Rectal smooth muscle tissue (tissue), 1 donor: Measurements from ENCODE around the gene RHOB.
A peak's percentile ranks its signal among the peaks of the same experiment; 100 is the strongest.
"Not testable (repeated sequence)": the region's sequence is repeated elsewhere in the genome, so short reads cannot be mapped to it uniquely, and the experiment has no call there.

Experiments
- H3K27ac ChIP-seq: one replicate; pipeline ENCODE4 v1.7.0; 2013; ENCODE audit warnings: low read depth, low read length, inconsistent platforms
- H3K27me3 ChIP-seq: one replicate; pipeline ENCODE4 v1.7.0; 2013; ENCODE audit warnings: low read length; ENCODE audit not compliant: control insufficient read depth, insufficient read depth
- H3K36me3 ChIP-seq: one replicate; pipeline ENCODE4 v1.7.0; 2013; ENCODE audit warnings: low read length; ENCODE audit not compliant: control insufficient read depth, insufficient read depth
- H3K4me1 ChIP-seq: one replicate; pipeline ENCODE4 v1.7.0; 2013; ENCODE audit warnings: low read length; ENCODE audit not compliant: control insufficient read depth, insufficient read depth
- H3K4me3 ChIP-seq: one replicate; pipeline ENCODE4 v1.7.0; 2013; ENCODE audit warnings: low read length
- H3K9ac ChIP-seq: one replicate; pipeline ENCODE4 v1.7.0; 2013; ENCODE audit warnings: low read length

RHOB gene

GRCh38 chr2:20415511-20415918 lies 31.4 kb upstream of the RHOB start:
- Histone ChIP-seq H3K36me3 (no peaks in the 10 kb centered on the region), H3K4me1 (peaks cover 9% of the 10 kb centered on the region), H3K27me3 (no peaks in the 10 kb centered on the region), H3K27ac (no peak overlapping the region), H3K9ac (no peak overlapping the region), H3K4me3 (no peak overlapping the region)

GRCh38 chr2:20416723-20417122 lies 30.2 kb upstream of the RHOB start:
- H3K27me3 ChIP-seq: no peaks in the 10 kb centered on the region

GRCh38 chr2:20417230-20417821 lies 29.5 kb upstream of the RHOB start:
- H3K36me3 ChIP-seq, H3K9ac ChIP-seq: not testable (repeated sequence)
- H3K4me1 ChIP-seq: peaks cover 19% of the 10 kb centered on the region

More at GRCh38 chr2:20416723-20417122, 30.2 kb upstream of the RHOB start:
- H3K4me3 ChIP-seq: no peak overlapping the region
- H3K27ac ChIP-seq: no peak overlapping the region
- H3K9ac ChIP-seq: no peak overlapping the region
- peaks cover 14% of the 10 kb centered on the region for H3K4me1 ChIP-seq
- no peaks in the 10 kb centered on the region for H3K36me3 ChIP-seq

GRCh38 chr2:20418519-20418918 lies 28.4 kb upstream of the RHOB start:
- peaks cover 31% of the 10 kb centered on the region for H3K4me1 ChIP-seq
- no peak overlapping the region for H3K9ac ChIP-seq
- H3K36me3 ChIP-seq: no peaks in the 10 kb centered on the region
- H3K4me3 ChIP-seq: no peak overlapping the region
- H3K27ac ChIP-seq: peak overlapping the region; percentile 78
- no peaks in the 10 kb centered on the region for H3K27me3 ChIP-seq

More at GRCh38 chr2:20417230-20417821, 29.5 kb upstream of the RHOB start:
- H3K27ac ChIP-seq, H3K4me3 ChIP-seq, H3K27me3 ChIP-seq: not testable (repeated sequence)

GRCh38 chr2:20419007-20419576 lies 27.8 kb upstream of the RHOB start:
- peak overlapping the region; percentile 78 for H3K27ac ChIP-seq
- no peaks in the 10 kb centered on the region for H3K27me3 ChIP-seq
- peaks cover 31% of the 10 kb centered on the region for H3K4me1 ChIP-seq
- no peaks in the 10 kb centered on the region for H3K36me3 ChIP-seq
- H3K9ac ChIP-seq: no peak overlapping the region
- no peak overlapping the region for H3K4me3 ChIP-seq

- Histone ChIP-seq H3K9ac (no peak overlapping the region), H3K27me3 (no peaks in the 10 kb centered on the region), H3K36me3 (no peaks in the 10 kb centered on the region), H3K4me1 (peaks cover 34% of the 10 kb centered on the region), H3K4me3 (no peak overlapping the region), H3K27ac (peak overlapping the region; percentile 78)
Observed at GRCh38 chr2:20419752-20420151, 27.1 kb upstream of the RHOB start.

- peaks cover 41% of the 10 kb centered on the region for H3K4me1 ChIP-seq
- no peaks in the 10 kb centered on the region for H3K36me3 ChIP-seq
- no peak overlapping the region for H3K9ac ChIP-seq
- no peaks in the 10 kb centered on the region for H3K27me3 ChIP-seq
- H3K27ac ChIP-seq: peak overlapping the region; percentile 87
- H3K4me3 ChIP-seq: no peak overlapping the region
Observed at GRCh38 chr2:20421336-20421987, 25.4 kb upstream of the RHOB start.

GRCh38 chr2:20421988-20422370 lies 24.9 kb upstream of the RHOB start:
- H3K4me1 ChIP-seq: peaks cover 41% of the 10 kb centered on the region
- no peak overlapping the region for H3K9ac ChIP-seq
- no peaks in the 10 kb centered on the region for H3K36me3 ChIP-seq
- no peak overlapping the region for H3K4me3 ChIP-seq
- H3K27ac ChIP-seq: peak overlapping the region; percentile 87
- no peaks in the 10 kb centered on the region for H3K27me3 ChIP-seq

GRCh38 chr2:20422402-20423271 lies 24.2 kb upstream of the RHOB start:
- Histone ChIP-seq H3K27me3 (no peaks in the 10 kb centered on the region), H3K4me1 (peaks cover 41% of the 10 kb centered on the region), H3K4me3 (peak overlapping the region; percentile 7), H3K27ac (peak overlapping the region; percentile 87), H3K9ac (no peak overlapping the region), H3K36me3 (no peaks in the 10 kb centered on the region)

GRCh38 chr2:20423359-20423758 lies 23.5 kb upstream of the RHOB start:
- Histone ChIP-seq H3K9ac (no peak overlapping the region), H3K27ac (peak overlapping the region; percentile 87), H3K4me3 (no peak overlapping the region), H3K4me1 (peaks cover 41% of the 10 kb centered on the region), H3K27me3 (no peaks in the 10 kb centered on the region), H3K36me3 (no peaks in the 10 kb centered on the region)

- peaks cover 37% of the 10 kb centered on the region for H3K4me1 ChIP-seq
- H3K27me3 ChIP-seq: no peaks in the 10 kb centered on the region
- no peak overlapping the region for H3K9ac ChIP-seq
Observed at GRCh38 chr2:20423847-20424246, 23.0 kb upstream of the RHOB start.

More at GRCh38 chr2:20423847-20424246, 23.0 kb upstream of the RHOB start:
- H3K27ac ChIP-seq: peak overlapping the region; percentile 87
- H3K36me3 ChIP-seq: no peaks in the 10 kb centered on the region
- H3K4me3 ChIP-seq: no peak overlapping the region
